ENCODE data around the gene SFMBT2. TPM values are rescaled to one million over a fixed set of nuclear protein-coding genes. Genes with fewer than 3 reads are reported as not detected.

Gene SFMBT2
- total and polyA plus RNA-seq, 2 of the 13 experiments (the other 11 are each of a cell fraction or from before 2014, with no cell fraction given): 0.01 to 0.02 TPM

DNA sequence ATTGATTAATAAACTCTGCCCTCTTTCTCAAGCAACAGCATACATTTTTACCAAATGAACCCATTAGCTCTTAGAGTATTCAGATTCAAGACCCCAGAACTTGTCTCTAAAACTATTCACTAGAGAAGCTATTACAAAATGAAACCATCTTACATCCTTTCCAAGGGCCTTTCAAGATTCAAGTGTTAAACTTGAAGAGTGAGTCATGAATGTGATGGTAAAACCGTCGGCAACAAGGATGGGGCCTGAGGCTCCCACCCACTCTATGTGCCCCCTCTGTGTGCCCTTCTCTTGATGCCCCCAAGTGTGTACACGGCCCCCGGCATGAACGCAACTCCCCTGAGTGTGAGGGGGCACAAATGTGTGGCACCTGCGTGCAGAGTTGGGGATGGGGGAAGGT is 46.4 kb downstream of the SFMBT2 start:
- in situ Hi-C loops (cut with HindIII; ENCODE audit: extremely low pct_ligation_motif_present, low pct_unique_long_range_greater_than_20kb) (no loop called here), intact Hi-C loops (cut with micrococcal nuclease; ENCODE audit: unreplicated experiment) (no loop called here)
- no peak overlapping the region for H3K4me2 ChIP-seq (ENCODE audit: low read depth, low read length)
- DNase-seq (ENCODE audit: low spot score): no peak
- H2AFZ ChIP-seq (ENCODE audit: low read length): no peak overlapping the region
- no peak for ATAC-seq
- BruUV-seq (replicated peaks): no TSS peak
- peaks cover 0 to 9% of the 10 kb centered on the region in 2 experiments; a peak in 2 of 5 replicates for H3K27me3 ChIP-seq (ENCODE audit: control insufficient read depth in 1 of 2, insufficient read depth in 2 of 2, low read length in 2 of 2)
- H3K36me3 ChIP-seq (replicated peaks in 1 of 2; ENCODE audit: control insufficient read depth in 1 of 2, insufficient read depth in 2 of 2, low read length in 2 of 2): no peaks in the 10 kb centered on the region
- TF ChIP-seq MAZ (IDR thresholded peaks at IDR 0.05; ENCODE audit: borderline replicate concordance, low read depth, low read length) (no peak), MAZ (CRISPR knock-in tag; IDR thresholded peaks at IDR 0.05; ENCODE audit: low read depth) (no peak), NFYB (CRISPR knock-in tag; IDR thresholded peaks at IDR 0.05) (no peak), ELF4 (CRISPR knock-in tag; IDR thresholded peaks at IDR 0.05; ENCODE audit: borderline replicate concordance) (no peak), ATAD3A (CRISPR knock-in tag; IDR thresholded peaks at IDR 0.05) (no peak), HNRNPLL (IDR thresholded peaks at IDR 0.05; ENCODE audit: low read depth, low read length, poor library complexity, severe bottlenecking) (no peak), ZNF382 (CRISPR knock-in tag; IDR thresholded peaks at IDR 0.05; ENCODE audit: borderline replicate concordance) (no peak), HOXA3 (CRISPR knock-in tag; IDR thresholded peaks at IDR 0.05) (no peak), PRPF4 (IDR thresholded peaks at IDR 0.05; ENCODE audit: low read depth, low read length, poor library complexity, severe bottlenecking) (no peak), CHD2 (IDR thresholded peaks at IDR 0.05; ENCODE audit: low read depth, low read length) (no peak)
- TF ChIP-seq, protein P1, sequence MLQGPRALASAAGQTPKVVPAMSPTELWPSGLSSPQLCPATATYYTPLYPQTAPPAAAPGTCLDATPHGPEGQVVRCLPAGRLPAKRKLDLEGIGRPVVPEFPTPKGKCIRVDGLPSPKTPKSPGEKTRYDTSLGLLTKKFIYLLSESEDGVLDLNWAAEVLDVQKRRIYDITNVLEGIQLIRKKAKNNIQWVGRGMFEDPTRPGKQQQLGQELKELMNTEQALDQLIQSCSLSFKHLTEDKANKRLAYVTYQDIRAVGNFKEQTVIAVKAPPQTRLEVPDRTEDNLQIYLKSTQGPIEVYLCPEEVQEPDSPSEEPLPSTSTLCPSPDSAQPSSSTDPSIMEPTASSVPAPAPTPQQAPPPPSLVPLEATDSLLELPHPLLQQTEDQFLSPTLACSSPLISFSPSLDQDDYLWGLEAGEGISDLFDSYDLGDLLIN (CRISPR knock-in tag; IDR thresholded peaks at IDR 0.05; ENCODE audit: borderline replicate concordance): no peak
- TF ChIP-seq, protein P2, sequence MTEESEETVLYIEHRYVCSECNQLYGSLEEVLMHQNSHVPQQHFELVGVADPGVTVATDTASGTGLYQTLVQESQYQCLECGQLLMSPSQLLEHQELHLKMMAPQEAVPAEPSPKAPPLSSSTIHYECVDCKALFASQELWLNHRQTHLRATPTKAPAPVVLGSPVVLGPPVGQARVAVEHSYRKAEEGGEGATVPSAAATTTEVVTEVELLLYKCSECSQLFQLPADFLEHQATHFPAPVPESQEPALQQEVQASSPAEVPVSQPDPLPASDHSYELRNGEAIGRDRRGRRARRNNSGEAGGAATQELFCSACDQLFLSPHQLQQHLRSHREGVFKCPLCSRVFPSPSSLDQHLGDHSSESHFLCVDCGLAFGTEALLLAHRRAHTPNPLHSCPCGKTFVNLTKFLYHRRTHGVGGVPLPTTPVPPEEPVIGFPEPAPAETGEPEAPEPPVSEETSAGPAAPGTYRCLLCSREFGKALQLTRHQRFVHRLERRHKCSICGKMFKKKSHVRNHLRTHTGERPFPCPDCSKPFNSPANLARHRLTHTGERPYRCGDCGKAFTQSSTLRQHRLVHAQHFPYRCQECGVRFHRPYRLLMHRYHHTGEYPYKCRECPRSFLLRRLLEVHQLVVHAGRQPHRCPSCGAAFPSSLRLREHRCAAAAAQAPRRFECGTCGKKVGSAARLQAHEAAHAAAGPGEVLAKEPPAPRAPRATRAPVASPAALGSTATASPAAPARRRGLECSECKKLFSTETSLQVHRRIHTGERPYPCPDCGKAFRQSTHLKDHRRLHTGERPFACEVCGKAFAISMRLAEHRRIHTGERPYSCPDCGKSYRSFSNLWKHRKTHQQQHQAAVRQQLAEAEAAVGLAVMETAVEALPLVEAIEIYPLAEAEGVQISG (CRISPR knock-in tag; IDR thresholded peaks at IDR 0.05): no peak
- ChIA-PET CTCF (ENCODE audit: low intra/inter-chr PET ratio, low total read pairs) (no interaction called here), POLR2A (no interaction called here)
- no peak overlapping the region for H3K9ac ChIP-seq (ENCODE audit: insufficient read depth, low read depth, low read length)
- H3K79me2 ChIP-seq (ENCODE audit: insufficient read depth, low read length): no peaks in the 10 kb centered on the region
- no peak for FAIRE-seq
- no peak overlapping the region for H3K4me3 ChIP-seq (replicated peaks in 1 of 3; ENCODE audit: insufficient read depth in 1 of 3, low read depth in 2 of 3, low read length in 3 of 3)
- no peaks in the 10 kb centered on the region for H4K20me1 ChIP-seq (ENCODE audit: insufficient read depth, low read length)
- H3K27ac ChIP-seq (ENCODE audit: extremely low read length, insufficient read depth, low read length): no peak overlapping the region
- no peaks in the 10 kb centered on the region for H3K9me3 ChIP-seq (ENCODE audit: low read length)
- WGBS (ENCODE audit: low lambda C conversion rate): 14% methylated on average over 5 of the region's 6 CpGs
- no peaks in the 10 kb centered on the region for H3K4me1 ChIP-seq (ENCODE audit: insufficient read depth, low read length)

Measured in HepG2 (cell line).